PC-3 (cell line): ENCODE results near the gene PTOV1.

Experiments
- EZH2 ChIP-seq: fragments of 300-600 bp; sonication (generic); IDR thresholded peaks from one replicate; pipeline ENCODE4 v1.6.1; 2017; ENCODE audit warnings: antibody characterized with exemption, mild to moderate bottlenecking, low read length; ENCODE audit not compliant: unreplicated experiment
- EZH2phosphoT487 ChIP-seq: fragments of 300-600 bp; sonication (generic); IDR thresholded peaks from 2 replicates; pipeline ENCODE4 v1.6.1; 2018; ENCODE audit warnings: mild to moderate bottlenecking, antibody characterized with exemption, low read length, borderline replicate concordance
- TF ChIP-seq, protein P1 (sequence below): fragments of 300-600 bp; sonication (generic); conservative IDR thresholded peaks from 2 replicates; pipeline ENCODE4 v1.5.1; 2017; ENCODE audit warnings: antibody characterized with exemption, low read depth, mild to moderate bottlenecking, low read length

DNA sequence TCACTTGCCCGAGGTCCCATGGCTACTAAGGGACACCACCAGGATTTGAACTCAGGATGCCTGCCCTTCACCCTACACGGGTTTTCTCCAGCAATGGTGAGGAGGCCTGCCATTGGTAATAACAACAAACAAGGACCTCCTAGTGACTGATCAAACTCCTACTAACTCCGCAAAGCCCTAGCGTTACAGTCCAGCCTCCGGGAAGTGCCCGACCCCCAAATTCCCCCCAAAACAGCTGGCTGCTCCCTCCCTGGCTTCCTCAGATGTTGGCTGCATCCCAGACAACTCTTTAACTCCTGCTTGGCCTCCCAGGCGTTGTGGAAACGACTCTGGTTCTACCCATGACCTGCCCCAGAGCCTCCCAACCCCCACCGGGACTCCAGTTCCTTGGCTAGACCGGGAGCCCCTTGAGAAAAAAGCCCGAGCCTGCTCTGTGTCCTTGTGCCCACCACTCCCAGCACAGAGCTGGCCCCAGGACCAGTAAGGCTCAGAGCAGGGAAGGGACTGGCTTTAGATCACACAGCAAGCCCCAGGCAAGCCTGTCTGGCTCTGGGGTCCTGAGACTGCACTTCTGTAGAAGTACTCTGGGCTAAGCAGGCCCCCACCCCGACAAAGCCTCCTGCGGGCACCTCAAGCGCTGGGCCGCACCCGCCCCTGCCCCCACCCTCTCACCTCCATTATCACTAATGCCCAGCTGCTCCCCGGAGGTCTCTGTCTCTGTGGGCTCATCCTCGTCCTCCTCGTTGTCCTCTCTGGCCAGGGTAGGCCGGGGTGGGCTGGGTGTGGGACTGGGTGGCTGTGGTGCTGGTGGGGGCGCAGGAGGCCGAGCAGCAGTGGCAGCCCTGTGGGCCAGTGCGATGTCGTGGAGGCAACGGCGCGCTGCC is 21.5 kb downstream of the PTOV1 start:
- TF ChIP-seq, protein P1, sequence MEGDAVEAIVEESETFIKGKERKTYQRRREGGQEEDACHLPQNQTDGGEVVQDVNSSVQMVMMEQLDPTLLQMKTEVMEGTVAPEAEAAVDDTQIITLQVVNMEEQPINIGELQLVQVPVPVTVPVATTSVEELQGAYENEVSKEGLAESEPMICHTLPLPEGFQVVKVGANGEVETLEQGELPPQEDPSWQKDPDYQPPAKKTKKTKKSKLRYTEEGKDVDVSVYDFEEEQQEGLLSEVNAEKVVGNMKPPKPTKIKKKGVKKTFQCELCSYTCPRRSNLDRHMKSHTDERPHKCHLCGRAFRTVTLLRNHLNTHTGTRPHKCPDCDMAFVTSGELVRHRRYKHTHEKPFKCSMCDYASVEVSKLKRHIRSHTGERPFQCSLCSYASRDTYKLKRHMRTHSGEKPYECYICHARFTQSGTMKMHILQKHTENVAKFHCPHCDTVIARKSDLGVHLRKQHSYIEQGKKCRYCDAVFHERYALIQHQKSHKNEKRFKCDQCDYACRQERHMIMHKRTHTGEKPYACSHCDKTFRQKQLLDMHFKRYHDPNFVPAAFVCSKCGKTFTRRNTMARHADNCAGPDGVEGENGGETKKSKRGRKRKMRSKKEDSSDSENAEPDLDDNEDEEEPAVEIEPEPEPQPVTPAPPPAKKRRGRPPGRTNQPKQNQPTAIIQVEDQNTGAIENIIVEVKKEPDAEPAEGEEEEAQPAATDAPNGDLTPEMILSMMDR, result no peak
- TF ChIP-seq EZH2, result no peak
- no peak for TF ChIP-seq EZH2phosphoT487
